K562 (cell line): ENCODE measurements around the gene ATP7B. TPM values are rescaled to one million over a fixed set of nuclear protein-coding genes. Genes with fewer than 3 reads are reported as not detected.

Experiments
- ARHGAP35 ChIP-seq: fragments of 450-650 bp; IDR thresholded peaks from 2 replicates; pipeline ENCODE4 v1.6.1; 2018; ENCODE audit not compliant: partially characterized antibody
- EGR1 ChIP-seq: fragments of 450-650 bp; conservative IDR thresholded peaks from 2 replicates; pipeline ENCODE4 v1.6.1; 2017; ENCODE audit warnings: mild to moderate bottlenecking
- MIER1 ChIP-seq: fragments of 450-650 bp; IDR thresholded peaks from 2 replicates; pipeline ENCODE4 v1.6.1; 2016; ENCODE audit warnings: antibody characterized with exemption, mild to moderate bottlenecking, low read depth
- MTA1 ChIP-seq: fragments of 450-650 bp; IDR thresholded peaks from 2 replicates; pipeline ENCODE4 v1.6.1; 2017; ENCODE audit warnings: borderline replicate concordance
- NFXL1 ChIP-seq: fragments of 450-650 bp; formaldehyde crosslinking; IDR thresholded peaks from 2 replicates; pipeline ENCODE4 v1.4.0; 2021; ENCODE audit warnings: mild to moderate bottlenecking
- NRF1 ChIP-seq, 2 experiments: fragments of 450-650 bp; IDR thresholded peaks in 1 of 2; conservative IDR thresholded peaks in 1 of 2; 2 replicates each; pipeline ENCODE4 v1.6.1; 2014; ENCODE audit warnings: mild to moderate bottlenecking in 2 of 2
- SMARCC2 ChIP-seq: fragments of 450-650 bp; IDR thresholded peaks from 2 replicates; pipeline ENCODE4 v1.6.1; 2017; ENCODE audit warnings: antibody characterized with exemption, moderate library complexity, mild to moderate bottlenecking, low read depth
- ZBTB7A ChIP-seq: IDR thresholded peaks from 2 replicates; pipeline ENCODE4 v1.6.1; 2011; ENCODE audit warnings: low read depth, mild to moderate bottlenecking, low read length, moderate library complexity, borderline replicate concordance; ENCODE audit not compliant: control insufficient read depth
- ZNF785 ChIP-seq: fragments of 250-450 bp; sonication (Bioruptor Pico); IDR thresholded peaks from 2 replicates; pipeline ENCODE4 v1.4.0; 2020; ENCODE audit warnings: mild to moderate bottlenecking
- polyA plus RNA-seq, 8 experiments: library from polyadenylated mRNA; depleted of rRNA in 4 of 8; stranded (reverse) in 5 of 8; unstranded in 3 of 8; fragments of >200 nt; fragmentation: Nextera tagmentation in 2 of 8; fragmentation: Illumina TruSeq in 1 of 8; extraction: Ambion mirVana in 2 of 8; extraction: Trizol in 1 of 8; gene quantifications; 2 replicates each; pipeline versions ENCODE4 v1.2.1 to v1.2.3, GENCODE V29; 2011 to 2014; ENCODE audit warnings: inconsistent platforms in 1 of 8, missing spikeins in 1 of 8
- total RNA-seq, 7 experiments: library from RNA; depleted of rRNA in 6 of 7; stranded (reverse); fragments of >200 nt in 6 of 7; fragmentation: Illumina TruSeq in 2 of 7; extraction: Trizol in 2 of 7; gene quantifications; 2 replicates each; pipeline versions ENCODE4 v1.2.1 to v1.2.3, GENCODE V29; 2011 to 2021; ENCODE audit warnings: low replicate concordance in 1 of 7
- TF ChIP-seq, protein P1 (sequence below), 2 experiments: fragments of 450-650 bp; IDR thresholded peaks; 2 replicates each; pipeline ENCODE4 v1.6.1; 2018; ENCODE audit warnings: mild to moderate bottlenecking in 2 of 2, low read depth in 1 of 2; ENCODE audit not compliant: partially characterized antibody in 2 of 2
- TF ChIP-seq, protein P2 (sequence below): fragments of 200-600 bp; sonication (generic); IDR thresholded peaks from one replicate; pipeline ENCODE4 v1.6.1; 2012; ENCODE audit warnings: mild to moderate bottlenecking, low read depth, low read length, inconsistent platforms

The ATP7B gene
- total and polyA plus RNA-seq, 9 of the 15 experiments (the other 6 are each of a cell fraction or from before 2014, with no cell fraction given) = 1.1 to 20.4 (median 8.5) TPM

DNA sequence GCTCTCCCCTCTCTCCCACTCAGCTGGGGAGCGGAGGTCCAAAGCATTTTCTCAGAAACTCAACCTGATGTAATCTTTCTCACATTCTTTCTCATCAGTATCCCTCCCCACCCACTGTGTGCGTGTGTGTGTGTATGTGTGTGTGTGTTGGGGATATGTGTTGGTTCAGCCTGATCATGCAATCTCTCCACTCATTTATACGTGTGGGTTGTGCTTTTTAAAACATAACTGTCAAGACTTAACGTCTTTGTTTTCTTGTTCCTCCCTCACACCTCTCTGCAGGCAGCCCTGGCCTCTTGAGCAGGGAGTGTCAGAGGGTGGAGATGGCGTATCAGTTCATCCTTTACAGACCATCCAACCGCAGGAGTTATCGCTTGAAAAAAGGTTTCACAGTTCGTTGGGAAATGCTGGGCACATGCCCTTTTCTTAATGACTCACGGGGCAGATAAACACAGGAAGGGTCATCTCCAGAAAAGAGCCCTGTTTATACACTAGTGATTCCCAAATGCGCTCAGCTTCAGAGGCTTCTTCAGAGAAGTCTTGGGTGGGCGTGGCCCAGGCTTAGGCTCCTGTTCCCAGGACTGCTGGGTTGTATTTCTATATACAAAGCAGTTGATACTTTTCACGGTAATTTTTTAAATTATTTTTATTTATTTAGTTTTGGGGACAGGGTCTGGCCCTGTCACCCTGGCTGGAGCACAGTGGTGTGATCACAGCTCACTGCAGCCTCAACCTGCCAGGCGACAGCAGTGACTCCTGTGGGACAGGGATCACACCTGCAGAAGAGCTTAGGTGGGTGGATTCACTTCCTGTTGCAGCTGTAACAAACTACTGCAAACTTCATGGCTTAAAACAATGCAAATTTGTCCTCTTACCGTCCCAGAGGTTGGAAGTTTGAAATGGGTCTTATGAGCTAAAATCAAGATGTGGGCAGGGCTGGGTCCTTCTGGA lies 89.2 kb downstream of the ATP7B start (continued):
- TF ChIP-seq, protein P1, sequence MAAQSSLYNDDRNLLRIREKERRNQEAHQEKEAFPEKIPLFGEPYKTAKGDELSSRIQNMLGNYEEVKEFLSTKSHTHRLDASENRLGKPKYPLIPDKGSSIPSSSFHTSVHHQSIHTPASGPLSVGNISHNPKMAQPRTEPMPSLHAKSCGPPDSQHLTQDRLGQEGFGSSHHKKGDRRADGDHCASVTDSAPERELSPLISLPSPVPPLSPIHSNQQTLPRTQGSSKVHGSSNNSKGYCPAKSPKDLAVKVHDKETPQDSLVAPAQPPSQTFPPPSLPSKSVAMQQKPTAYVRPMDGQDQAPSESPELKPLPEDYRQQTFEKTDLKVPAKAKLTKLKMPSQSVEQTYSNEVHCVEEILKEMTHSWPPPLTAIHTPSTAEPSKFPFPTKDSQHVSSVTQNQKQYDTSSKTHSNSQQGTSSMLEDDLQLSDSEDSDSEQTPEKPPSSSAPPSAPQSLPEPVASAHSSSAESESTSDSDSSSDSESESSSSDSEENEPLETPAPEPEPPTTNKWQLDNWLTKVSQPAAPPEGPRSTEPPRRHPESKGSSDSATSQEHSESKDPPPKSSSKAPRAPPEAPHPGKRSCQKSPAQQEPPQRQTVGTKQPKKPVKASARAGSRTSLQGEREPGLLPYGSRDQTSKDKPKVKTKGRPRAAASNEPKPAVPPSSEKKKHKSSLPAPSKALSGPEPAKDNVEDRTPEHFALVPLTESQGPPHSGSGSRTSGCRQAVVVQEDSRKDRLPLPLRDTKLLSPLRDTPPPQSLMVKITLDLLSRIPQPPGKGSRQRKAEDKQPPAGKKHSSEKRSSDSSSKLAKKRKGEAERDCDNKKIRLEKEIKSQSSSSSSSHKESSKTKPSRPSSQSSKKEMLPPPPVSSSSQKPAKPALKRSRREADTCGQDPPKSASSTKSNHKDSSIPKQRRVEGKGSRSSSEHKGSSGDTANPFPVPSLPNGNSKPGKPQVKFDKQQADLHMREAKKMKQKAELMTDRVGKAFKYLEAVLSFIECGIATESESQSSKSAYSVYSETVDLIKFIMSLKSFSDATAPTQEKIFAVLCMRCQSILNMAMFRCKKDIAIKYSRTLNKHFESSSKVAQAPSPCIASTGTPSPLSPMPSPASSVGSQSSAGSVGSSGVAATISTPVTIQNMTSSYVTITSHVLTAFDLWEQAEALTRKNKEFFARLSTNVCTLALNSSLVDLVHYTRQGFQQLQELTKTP (IDR thresholded peaks at IDR 0.05; ENCODE audit: low read depth in 1 of 2, partially characterized antibody in 2 of 2) = peak in 1 of 2 experiments; percentile 49
- TF ChIP-seq NRF1 (conservative IDR thresholded peaks at IDR 0.05 in 1 of 2, IDR thresholded peaks at IDR 0.05 in 1 of 2) (peak in 1 of 2 experiments; percentile 38; a peak in 1 of 4 replicates), MIER1 (no peak), ZNF785 (CRISPR knock-in tag) (no peak), EGR1 (peak; percentile 45), NFXL1 (CRISPR knock-in tag) (no peak), MTA1 (0 out of 2 replicates have a peak, but pooled peaks have one; percentile 51), ARHGAP35 (no peak), SMARCC2 (peak; percentile 87), ZBTB7A (no peak)
- TF ChIP-seq, protein P2, sequence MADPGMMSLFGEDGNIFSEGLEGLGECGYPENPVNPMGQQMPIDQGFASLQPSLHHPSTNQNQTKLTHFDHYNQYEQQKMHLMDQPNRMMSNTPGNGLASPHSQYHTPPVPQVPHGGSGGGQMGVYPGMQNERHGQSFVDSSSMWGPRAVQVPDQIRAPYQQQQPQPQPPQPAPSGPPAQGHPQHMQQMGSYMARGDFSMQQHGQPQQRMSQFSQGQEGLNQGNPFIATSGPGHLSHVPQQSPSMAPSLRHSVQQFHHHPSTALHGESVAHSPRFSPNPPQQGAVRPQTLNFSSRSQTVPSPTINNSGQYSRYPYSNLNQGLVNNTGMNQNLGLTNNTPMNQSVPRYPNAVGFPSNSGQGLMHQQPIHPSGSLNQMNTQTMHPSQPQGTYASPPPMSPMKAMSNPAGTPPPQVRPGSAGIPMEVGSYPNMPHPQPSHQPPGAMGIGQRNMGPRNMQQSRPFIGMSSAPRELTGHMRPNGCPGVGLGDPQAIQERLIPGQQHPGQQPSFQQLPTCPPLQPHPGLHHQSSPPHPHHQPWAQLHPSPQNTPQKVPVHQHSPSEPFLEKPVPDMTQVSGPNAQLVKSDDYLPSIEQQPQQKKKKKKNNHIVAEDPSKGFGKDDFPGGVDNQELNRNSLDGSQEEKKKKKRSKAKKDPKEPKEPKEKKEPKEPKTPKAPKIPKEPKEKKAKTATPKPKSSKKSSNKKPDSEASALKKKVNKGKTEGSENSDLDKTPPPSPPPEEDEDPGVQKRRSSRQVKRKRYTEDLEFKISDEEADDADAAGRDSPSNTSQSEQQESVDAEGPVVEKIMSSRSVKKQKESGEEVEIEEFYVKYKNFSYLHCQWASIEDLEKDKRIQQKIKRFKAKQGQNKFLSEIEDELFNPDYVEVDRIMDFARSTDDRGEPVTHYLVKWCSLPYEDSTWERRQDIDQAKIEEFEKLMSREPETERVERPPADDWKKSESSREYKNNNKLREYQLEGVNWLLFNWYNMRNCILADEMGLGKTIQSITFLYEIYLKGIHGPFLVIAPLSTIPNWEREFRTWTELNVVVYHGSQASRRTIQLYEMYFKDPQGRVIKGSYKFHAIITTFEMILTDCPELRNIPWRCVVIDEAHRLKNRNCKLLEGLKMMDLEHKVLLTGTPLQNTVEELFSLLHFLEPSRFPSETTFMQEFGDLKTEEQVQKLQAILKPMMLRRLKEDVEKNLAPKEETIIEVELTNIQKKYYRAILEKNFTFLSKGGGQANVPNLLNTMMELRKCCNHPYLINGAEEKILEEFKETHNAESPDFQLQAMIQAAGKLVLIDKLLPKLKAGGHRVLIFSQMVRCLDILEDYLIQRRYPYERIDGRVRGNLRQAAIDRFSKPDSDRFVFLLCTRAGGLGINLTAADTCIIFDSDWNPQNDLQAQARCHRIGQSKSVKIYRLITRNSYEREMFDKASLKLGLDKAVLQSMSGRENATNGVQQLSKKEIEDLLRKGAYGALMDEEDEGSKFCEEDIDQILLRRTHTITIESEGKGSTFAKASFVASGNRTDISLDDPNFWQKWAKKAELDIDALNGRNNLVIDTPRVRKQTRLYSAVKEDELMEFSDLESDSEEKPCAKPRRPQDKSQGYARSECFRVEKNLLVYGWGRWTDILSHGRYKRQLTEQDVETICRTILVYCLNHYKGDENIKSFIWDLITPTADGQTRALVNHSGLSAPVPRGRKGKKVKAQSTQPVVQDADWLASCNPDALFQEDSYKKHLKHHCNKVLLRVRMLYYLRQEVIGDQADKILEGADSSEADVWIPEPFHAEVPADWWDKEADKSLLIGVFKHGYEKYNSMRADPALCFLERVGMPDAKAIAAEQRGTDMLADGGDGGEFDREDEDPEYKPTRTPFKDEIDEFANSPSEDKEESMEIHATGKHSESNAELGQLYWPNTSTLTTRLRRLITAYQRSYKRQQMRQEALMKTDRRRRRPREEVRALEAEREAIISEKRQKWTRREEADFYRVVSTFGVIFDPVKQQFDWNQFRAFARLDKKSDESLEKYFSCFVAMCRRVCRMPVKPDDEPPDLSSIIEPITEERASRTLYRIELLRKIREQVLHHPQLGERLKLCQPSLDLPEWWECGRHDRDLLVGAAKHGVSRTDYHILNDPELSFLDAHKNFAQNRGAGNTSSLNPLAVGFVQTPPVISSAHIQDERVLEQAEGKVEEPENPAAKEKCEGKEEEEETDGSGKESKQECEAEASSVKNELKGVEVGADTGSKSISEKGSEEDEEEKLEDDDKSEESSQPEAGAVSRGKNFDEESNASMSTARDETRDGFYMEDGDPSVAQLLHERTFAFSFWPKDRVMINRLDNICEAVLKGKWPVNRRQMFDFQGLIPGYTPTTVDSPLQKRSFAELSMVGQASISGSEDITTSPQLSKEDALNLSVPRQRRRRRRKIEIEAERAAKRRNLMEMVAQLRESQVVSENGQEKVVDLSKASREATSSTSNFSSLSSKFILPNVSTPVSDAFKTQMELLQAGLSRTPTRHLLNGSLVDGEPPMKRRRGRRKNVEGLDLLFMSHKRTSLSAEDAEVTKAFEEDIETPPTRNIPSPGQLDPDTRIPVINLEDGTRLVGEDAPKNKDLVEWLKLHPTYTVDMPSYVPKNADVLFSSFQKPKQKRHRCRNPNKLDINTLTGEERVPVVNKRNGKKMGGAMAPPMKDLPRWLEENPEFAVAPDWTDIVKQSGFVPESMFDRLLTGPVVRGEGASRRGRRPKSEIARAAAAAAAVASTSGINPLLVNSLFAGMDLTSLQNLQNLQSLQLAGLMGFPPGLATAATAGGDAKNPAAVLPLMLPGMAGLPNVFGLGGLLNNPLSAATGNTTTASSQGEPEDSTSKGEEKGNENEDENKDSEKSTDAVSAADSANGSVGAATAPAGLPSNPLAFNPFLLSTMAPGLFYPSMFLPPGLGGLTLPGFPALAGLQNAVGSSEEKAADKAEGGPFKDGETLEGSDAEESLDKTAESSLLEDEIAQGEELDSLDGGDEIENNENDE = no peak
